Spleen (tissue), 7 donors: ENCODE measurements around the gene RALGAPA1.

Source experiments
- CTCF ChIP-seq, 11 experiments: fragments of 200-600 bp in 7 of 11; fragments of 450-650 bp in 4 of 11; sonication (generic) in 4 of 11; IDR thresholded peaks in 8 of 11; conservative IDR thresholded peaks in 3 of 11; 1 replicate in 7 of 11; 2 replicates in 4 of 11; pipeline versions ENCODE4 v1.4.0 to v1.8.0; 2016 to 2021; ENCODE audit warnings: antibody characterized with exemption in 11 of 11, inconsistent platforms in 4 of 11, mild to moderate bottlenecking in 1 of 11
- POLR2A ChIP-seq, 3 donors: fragments of 450-650 bp; IDR thresholded peaks; one replicate each; pipeline ENCODE4 v1.5.1; 2017; ENCODE audit warnings: antibody characterized with exemption in 3 of 3, mild to moderate bottlenecking in 1 of 3
- donor health status: DM: no; HTN: no; CAD: no; lungs with moderate emphysema.
- donor health status: DM: no; HTN: no; CAD: no.
- donor health status: DM: no; HTN: no; CAD: no.

- no peak for TF ChIP-seq CTCF (IDR thresholded peaks at IDR 0.05 in 8 of 11, conservative IDR thresholded peaks at IDR 0.05 in 3 of 11)
- no peak for TF ChIP-seq POLR2A (IDR thresholded peaks at IDR 0.05)
Observed at GRCh38 chr14:35557221-35557747, 251.8 kb downstream of the RALGAPA1 start.
